Frontal cortex (tissue), 4 donors: ENCODE data around the gene SAXO1. TPM values are rescaled to one million over a fixed set of nuclear protein-coding genes. Genes with fewer than 3 reads are reported as not detected.

Source experiments
- DNase-seq, 2 donors: peaks; one replicate each; pipeline ENCODE4 v3.0.0; 2012; ENCODE audit warnings: low spot score in 2 of 2
- FAIRE-seq: peaks from 2 replicates; lab custom pipeline; 2012; peaks lifted over from hg19 to GRCh38; lab: Jason Lieb, UNC
- total RNA-seq: library from RNA; depleted of rRNA; stranded (reverse); fragments of >200 nt; gene quantifications from one replicate; pipeline ENCODE4 v1.2.3, GENCODE V29; 2014
- donor health status: control.
- donor health status: control.
- donor health status: control.

The SAXO1 gene
- total RNA-seq, 1 donor from 2014 or later, result not detected

- DNase-seq (no peak), FAIRE-seq (no peak)
Measured at GRCh38 chr9:18921366-18922075, 111.5 kb downstream of the SAXO1 start.

- no peak for FAIRE-seq
- DNase-seq, result no peak
Measured at GRCh38 chr9:18920141-18921084, 112.6 kb downstream of the SAXO1 start.

- FAIRE-seq (no peak), DNase-seq (no peak)
Measured at GRCh38 chr9:18911714-18912342, 121.2 kb downstream of the SAXO1 start.

- DNase-seq (peak in 1 of 2 donors; percentile 18), FAIRE-seq (no peak)
Measured at GRCh38 chr9:18910916-18911315, 122.1 kb downstream of the SAXO1 start.

- no peak for FAIRE-seq
- no peak for DNase-seq
Measured at GRCh38 chr9:18910435-18910834, 122.6 kb downstream of the SAXO1 start.

- DNase-seq (no peak), FAIRE-seq (no peak)
Measured at GRCh38 chr9:18909140-18910018, 123.6 kb downstream of the SAXO1 start.

- FAIRE-seq, result no peak
Measured at GRCh38 chr9:18907927-18908625, 124.9 kb downstream of the SAXO1 start.

GRCh38 chr9:18906656-18907395 is 126.2 kb downstream of the SAXO1 start:
- FAIRE-seq (no peak), DNase-seq (peak in 1 of 2 donors; percentile 26)

More at GRCh38 chr9:18907927-18908625, 124.9 kb downstream of the SAXO1 start:
- no peak for DNase-seq

GRCh38 chr9:18905883-18906629 is 127.0 kb downstream of the SAXO1 start:
- DNase-seq, result no peak

GRCh38 chr9:18905028-18905882 is 127.8 kb downstream of the SAXO1 start:
- DNase-seq, result no peak
- no peak for FAIRE-seq

More at GRCh38 chr9:18905883-18906629, 127.0 kb downstream of the SAXO1 start:
- no peak for FAIRE-seq

- DNase-seq, result no peak
- FAIRE-seq, result no peak
Measured at GRCh38 chr9:18903450-18903849, 129.6 kb downstream of the SAXO1 start.

- DNase-seq (no peak), FAIRE-seq (no peak)
Measured at GRCh38 chr9:18896531-18897179, 136.4 kb downstream of the SAXO1 start.

GRCh38 chr9:18896004-18896403 is 137.0 kb downstream of the SAXO1 start:
- DNase-seq, result no peak
- no peak for FAIRE-seq

- FAIRE-seq, result no peak
- no peak for DNase-seq
Measured at GRCh38 chr9:18893491-18893890, 139.5 kb downstream of the SAXO1 start.

- DNase-seq (no peak), FAIRE-seq (no peak)
Measured at GRCh38 chr9:18893046-18893445, 140.0 kb downstream of the SAXO1 start.
